Measurements from ENCODE around the gene TEKTIP1. TPM values are rescaled to one million over a fixed set of nuclear protein-coding genes. Genes with fewer than 3 reads are reported as not detected.

Gene TEKTIP1
- total and polyA plus RNA-seq, 9 of the 15 experiments (the other 6 are each of a cell fraction or from before 2014, with no cell fraction given): 0.66 TPM; not detected in 8

- TF ChIP-seq BRCA1 (IDR thresholded peaks at IDR 0.05): no peak
- no peak for TF ChIP-seq BRCA1 (CRISPR knock-in tag; IDR thresholded peaks at IDR 0.05)
- no peak for TF ChIP-seq CTCF (IDR thresholded peaks at IDR 0.05 in 2 of 3, conservative IDR thresholded peaks at IDR 0.05 in 1 of 3; ENCODE audit: insufficient read depth in 2 of 3, low read depth in 1 of 3, low read length in 3 of 3)
- no peak for TF ChIP-seq MCM5 (IDR thresholded peaks at IDR 0.05; ENCODE audit: low read depth)
- TF ChIP-seq CBX3 (IDR thresholded peaks at IDR 0.05; ENCODE audit: borderline replicate concordance in 1 of 2, low read length in 2 of 2): no peak
- TF ChIP-seq AFF1 (IDR thresholded peaks at IDR 0.05; ENCODE audit: low read depth in 1 of 2, partially characterized antibody in 2 of 2): no peak
- no peak for TF ChIP-seq BCL6 (CRISPR knock-in tag; IDR thresholded peaks at IDR 0.05)
- TF ChIP-seq NEUROD1 (IDR thresholded peaks at IDR 0.05; ENCODE audit: borderline replicate concordance, low read depth, low read length, partially characterized antibody): no peak
- TF ChIP-seq EP400 (IDR thresholded peaks at IDR 0.05): no peak
- TF ChIP-seq TAF7 (tag; IDR thresholded peaks at IDR 0.05): no peak
- no peak for TF ChIP-seq FIP1L1 (IDR thresholded peaks at IDR 0.05; ENCODE audit: low read depth, low read length, poor library complexity, severe bottlenecking)
- peak; percentile 29; the same call in 1 of the 2 replicates for TF ChIP-seq MTA1 (IDR thresholded peaks at IDR 0.05; ENCODE audit: borderline replicate concordance)
- TF ChIP-seq BRF1 (IDR thresholded peaks at IDR 0.05; ENCODE audit: borderline replicate concordance, extremely low read depth, insufficient read length): no peak
- TF ChIP-seq GABPB2 (CRISPR knock-in tag; conservative IDR thresholded peaks at IDR 0.05): no peak
- TF ChIP-seq ZNF583 (CRISPR knock-in tag; IDR thresholded peaks at IDR 0.05): no peak
- TF ChIP-seq POLR2G (IDR thresholded peaks at IDR 0.05; ENCODE audit: low read depth, low read length): no peak
- TF ChIP-seq ZNF280B (CRISPR knock-in tag; IDR thresholded peaks at IDR 0.05): no peak
- TF ChIP-seq SIRT6 (IDR thresholded peaks at IDR 0.05; ENCODE audit: low read depth, low read length): no peak
- no peak for TF ChIP-seq DEAF1 (CRISPR knock-in tag; IDR thresholded peaks at IDR 0.05)
- 0 out of 2 replicates have a peak, but pooled peaks have one; percentile 16 for TF ChIP-seq ZNF766 (CRISPR knock-in tag; conservative IDR thresholded peaks at IDR 0.05)
Measured at GRCh38 chr19:3521104-3521445, 17.9 kb upstream of the TEKTIP1 start (continued).

All from K562 (cell line).